A172 (cell line): ENCODE data around the gene ZSCAN5A. TPM values are rescaled to one million over a fixed set of nuclear protein-coding genes. Genes with fewer than 3 reads are reported as not detected.
A peak's percentile ranks its signal among the peaks of the same experiment; 100 is the strongest.
"Not testable (repeated sequence)": the region's sequence is repeated elsewhere in the genome, so short reads cannot be mapped to it uniquely, and the experiment has no call there.

Experiments used
- DNase-seq: peaks from one replicate; pipeline ENCODE4 v3.0.0-alpha.2; 2015; ENCODE audit warnings: low spot score
- total RNA-seq: library from RNA; depleted of rRNA; stranded (reverse); fragments of >200 nt; shearing (Covaris generic); gene quantifications from 2 replicates; pipeline ENCODE4 v1.2.3, GENCODE V29; 2014; rRNA removed

Gene ZSCAN5A, protein sequence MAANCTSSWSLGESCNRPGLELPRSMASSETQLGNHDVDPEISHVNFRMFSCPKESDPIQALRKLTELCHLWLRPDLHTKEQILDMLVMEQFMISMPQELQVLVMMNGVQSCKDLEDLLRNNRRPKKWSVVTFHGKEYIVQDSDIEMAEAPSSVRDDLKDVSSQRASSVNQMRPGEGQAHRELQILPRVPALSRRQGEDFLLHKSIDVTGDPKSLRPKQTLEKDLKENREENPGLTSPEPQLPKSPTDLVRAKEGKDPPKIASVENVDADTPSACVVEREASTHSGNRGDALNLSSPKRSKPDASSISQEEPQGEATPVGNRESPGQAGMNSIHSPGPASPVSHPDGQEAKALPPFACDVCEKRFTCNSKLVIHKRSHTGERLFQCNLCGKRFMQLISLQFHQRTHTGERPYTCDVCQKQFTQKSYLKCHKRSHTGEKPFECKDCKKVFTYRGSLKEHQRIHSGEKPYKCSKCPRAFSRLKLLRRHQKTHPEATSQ
- total RNA-seq, result 4.2 and 6.6 TPM in 2 replicates

DNA sequence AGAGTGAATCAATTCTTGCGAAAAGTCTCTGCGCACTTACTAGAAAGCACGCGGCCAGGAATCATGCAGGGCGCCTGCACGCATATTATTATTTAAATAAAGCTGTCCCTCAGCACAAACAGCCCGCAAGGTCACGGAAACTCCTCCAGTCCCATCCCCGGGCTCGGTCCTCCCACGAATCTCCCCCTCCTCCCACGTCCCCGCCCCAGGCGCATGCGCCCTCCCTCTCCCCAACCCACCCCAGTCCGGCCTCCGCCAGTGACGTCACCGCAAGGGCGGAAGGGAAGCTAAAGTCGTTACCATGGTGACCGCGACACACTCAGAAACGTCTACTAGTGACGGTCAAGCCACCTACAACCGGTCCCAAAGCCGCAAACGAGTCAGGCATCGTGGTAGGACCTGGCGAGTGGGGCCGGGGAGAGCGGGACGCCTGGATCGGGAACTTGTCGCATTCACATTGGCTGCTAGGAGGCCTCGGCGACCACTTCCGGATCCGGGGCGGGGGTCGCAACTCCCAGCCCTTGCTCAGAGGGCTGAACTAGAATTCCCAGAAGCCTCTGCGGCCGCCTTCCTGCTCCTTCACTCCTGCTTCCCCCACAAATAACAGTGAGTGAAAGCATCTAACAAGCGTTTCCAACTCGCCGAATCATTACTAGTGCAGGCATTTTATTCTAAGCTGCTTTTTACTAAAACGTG, at the start of gene ZSCAN5A:
Gene ZSCAN5A (minus strand): TSS at position 459 of the 696 bp plus-strand sequence. CDS start 89,793 bp downstream, outside the sequence.
- peak; percentile 96 for DNase-seq

DNA sequence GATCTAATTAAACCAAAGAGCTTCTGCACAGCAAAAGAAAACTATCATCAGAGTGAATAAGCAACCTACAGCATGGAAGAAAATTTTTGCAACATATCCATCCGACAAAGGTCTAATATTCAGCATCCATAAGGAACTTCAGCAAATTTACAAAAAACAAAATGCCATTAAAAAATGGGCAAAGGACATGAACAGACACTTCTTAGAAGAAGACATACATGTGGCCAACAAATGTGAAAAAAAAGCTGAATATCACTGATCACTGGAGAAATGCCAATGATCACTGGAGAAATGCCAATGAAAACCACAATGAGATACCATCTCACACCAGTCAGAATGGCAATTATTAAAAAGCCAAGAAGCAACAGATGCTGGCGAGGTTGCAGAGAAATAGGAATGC, 46.2 kb upstream of the ZSCAN5A start:
- DNase-seq, result no peak

DNA sequence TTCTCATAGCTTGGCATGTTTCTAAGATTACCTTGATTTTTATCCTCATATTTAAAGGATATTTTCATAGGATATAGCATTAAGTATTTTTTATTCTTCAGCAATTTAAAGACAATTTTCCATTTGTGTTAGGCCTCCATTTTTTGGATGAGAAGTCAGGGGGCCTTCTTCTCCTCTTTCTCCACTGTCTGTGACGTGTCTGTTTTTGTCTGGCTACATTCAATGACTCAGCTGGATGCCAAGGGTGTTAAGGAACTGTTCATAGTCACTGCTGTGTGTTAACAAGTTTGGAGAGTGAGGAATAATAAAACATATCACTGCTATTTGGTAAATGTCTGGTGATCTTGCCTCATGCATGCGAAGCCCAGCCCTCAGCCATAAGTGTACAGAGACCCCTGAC, 42.3 kb upstream of the ZSCAN5A start:
- DNase-seq, result no peak

DNA sequence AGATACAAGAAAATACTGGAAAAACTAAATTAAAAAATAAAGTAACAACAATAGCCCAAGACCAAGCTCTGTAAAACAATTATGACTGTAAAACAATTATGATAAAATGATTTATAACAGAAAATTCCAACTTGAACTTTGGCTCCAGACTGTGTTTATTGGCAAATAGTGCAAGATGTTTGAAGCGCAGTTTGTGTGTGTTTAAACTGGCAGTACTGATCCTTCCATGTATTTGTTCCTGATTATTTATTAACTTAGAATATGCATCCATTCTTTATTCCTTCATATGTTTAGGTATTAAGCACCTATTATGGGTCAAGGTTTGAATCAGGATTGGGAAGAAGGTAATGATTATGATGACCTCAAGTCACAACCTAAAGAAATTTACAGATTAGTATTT, 40.9 kb upstream of the ZSCAN5A start:
- no peak for DNase-seq

DNA sequence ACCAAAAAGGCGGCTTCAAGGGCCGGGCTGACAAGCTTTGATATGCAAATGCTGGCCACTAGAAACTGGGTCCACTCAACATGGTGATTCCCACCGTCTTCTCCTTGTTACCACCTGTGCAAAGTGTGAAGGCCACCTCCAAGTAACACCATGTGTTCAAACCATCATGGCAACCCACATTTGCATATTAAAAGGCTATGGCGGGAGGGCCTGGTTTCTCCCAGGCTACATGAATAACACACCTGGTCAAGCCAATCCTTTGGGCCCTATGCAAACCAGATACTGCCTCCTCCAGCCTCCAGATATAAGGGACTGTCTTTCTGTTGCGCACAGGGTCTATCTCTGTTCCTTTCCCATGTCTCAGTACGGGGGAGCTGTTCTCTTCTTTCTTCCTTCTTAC, 36.6 kb upstream of the ZSCAN5A start:
- DNase-seq, result no peak

DNA sequence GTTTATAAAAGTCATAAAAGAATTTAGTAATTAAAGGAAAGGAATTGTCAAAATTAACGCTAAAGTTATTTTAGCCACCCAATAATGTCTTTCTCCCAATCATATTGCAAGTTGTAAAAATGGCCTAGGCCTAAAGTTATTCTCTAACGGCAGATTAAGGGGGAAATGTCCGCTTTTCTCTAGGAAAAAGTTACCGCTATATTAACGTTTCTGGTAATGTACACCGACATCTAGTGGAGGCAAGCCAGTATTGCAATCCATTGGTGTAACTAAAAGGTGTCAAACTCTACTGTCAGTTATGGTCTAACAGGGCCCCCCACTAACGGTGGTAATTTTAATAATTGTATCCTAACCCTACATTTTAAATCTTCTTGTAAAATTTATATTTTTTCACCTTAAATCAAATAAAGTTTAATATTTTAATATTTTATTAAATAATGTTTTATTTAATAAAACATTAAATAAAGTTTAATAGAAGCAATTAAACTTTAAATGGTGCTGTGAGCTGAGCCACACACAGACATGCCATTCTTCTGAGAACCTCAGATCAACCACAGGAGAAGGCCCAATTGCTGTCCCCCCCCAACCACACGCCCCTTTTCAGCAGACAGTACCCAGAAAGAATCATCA, 35.9 kb upstream of the ZSCAN5A start:
- DNase-seq, result peak; percentile 65

DNA sequence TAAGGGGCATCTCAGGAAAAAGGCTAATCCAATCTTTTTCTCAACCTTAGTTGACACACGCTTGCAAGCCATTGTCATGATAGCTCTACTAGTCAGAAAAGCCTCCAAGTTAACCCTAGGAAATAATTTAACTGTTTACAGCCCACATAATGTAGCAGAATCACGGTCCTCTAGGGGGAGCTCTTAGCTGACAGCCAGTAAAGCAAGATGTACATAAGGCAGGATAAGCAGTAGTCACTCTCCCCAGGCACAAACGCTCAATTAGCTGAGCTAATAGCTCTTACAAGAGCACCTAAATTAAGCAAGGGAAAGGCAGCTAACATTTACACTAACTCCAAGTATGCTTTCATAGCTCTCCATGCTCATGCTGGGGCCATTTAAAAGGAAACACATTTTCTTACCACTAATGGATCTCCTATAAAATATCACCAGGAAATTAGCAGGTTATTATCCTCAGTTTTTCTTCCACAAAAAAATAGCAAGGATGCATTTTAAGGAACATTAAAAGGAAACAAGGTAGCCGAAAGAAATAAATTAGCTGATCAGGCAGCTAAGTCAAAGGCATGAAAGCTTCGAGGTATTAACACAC, 33.7 kb upstream of the ZSCAN5A start:
- DNase-seq, result peak; percentile 21

DNA sequence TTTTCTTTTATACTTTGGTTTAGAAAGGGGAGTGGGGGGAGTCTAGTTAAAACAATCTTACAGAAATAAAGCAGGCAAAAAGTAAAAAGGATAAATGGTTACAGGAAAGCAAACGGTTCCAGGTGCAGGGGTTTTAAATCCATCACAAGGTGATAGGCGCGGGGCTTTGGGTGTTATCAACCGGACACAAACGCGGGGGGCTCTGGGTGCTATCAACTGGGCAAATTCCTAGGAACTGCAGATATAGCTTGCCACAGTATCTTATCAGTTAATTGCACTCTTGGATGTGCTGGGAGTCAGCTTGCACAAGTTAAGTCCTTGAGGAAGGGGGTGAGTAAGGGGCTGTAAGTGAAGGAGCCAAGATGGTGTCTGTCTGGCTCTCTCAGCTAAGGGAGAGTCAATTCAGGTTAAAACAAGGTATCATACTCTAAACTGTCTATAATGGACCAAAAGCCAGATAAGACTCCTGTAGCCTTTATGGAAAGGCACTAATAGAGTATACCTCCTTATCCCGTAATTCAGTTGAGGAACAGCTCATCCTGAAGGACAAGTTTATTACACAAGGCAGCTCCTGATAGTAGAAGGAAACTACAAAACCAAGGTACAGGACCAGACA, 32.6 kb upstream of the ZSCAN5A start:
- DNase-seq, result no peak

DNA sequence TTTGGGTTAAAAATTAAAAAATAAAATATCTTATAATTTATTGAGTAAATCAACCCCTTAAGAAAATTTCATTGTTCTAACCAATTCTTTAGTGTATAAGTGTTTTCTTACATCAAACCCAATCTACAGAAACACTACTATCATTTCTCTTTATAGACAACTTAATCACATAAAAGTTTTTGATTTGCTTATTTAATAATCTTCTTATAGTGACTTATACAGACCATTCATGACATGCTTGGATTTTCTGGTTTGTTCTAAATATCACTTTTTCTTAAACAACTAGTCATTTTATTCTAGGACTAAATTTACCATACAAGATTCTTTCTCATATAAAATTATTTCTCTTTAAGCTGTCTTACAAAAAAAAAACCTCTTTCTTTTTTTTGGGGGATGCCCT, 27.3 kb upstream of the ZSCAN5A start:
- no peak for DNase-seq

DNA sequence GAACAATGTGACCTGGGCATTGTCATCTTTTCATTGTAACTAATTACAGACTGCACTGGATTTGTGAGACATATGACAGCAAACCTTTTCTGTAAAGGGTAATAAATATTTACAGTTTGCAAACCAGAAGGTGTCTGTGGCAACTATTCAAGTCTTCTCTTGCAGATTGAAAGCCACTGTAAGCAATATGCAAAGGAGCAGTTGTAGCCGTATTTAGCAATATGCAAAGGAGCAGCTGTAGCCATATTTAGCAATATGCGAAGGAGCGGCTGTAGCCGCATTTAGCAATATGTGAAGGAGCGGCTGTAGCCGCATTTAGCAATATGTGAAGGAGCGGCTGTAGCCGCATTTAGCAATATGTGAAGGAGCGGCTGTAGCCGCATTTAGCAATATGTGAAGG, 24.4 kb upstream of the ZSCAN5A start:
- DNase-seq, result not testable (repeated sequence)

DNA sequence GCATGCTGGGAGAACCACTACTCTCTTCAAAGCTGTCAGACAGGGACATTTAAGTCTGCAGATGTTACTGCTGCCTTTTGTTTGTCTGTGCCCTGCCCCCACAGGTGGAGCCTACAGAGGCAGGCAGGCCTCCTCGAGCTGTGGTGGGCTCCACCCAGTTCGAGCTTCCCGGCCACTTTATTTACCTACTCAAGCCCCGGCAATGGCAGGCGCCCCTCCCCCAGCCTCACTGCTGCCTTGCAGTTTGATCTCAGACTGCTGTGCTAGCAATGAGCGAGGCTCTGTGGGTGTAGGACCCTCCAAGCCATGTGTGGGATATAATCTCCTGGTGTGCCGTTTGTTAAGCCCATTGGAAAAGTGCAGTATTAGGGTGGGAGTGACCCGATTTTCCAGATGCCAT, 22.4 kb upstream of the ZSCAN5A start:
- DNase-seq, result not testable (repeated sequence)

DNA sequence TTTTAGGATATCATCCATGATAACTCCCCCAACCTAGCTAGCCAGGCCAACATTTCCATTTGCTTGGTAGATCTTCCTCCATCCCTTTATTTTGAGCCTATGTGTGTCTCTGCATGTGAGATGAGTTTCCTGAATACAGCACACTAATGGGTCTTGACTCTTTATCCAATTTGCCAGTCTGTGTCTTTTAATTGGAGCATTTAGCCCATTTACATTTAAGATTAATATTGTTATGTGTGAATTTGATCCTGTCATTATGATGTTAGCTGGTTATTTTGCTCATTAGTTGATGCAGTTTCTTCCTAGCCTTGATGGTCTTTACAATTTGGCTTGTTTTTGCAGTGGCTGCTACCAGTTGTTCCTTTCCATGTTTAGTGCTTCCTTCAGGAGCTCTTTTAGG, 20.7 kb upstream of the ZSCAN5A start:
- not testable (repeated sequence) for DNase-seq

DNA sequence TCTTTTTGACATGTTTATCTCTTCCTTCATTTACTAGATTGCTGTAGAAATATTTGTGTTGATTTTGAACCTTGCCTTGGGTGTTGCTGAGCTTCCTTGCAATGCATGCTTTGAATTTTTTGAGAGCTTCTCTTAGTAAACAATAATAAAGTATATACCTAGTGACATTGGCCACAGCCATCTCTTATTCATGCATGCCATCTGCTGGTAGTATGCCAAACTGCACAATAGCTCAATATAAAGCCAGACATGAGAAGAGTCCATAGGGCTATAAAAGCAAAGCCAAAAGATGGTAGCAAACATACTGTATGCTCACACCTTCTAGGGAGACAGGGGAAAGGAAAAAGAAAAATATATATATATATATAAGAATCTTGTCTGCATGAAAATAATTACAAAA, 18.9 kb upstream of the ZSCAN5A start:
- DNase-seq, result peak; percentile 69

DNA sequence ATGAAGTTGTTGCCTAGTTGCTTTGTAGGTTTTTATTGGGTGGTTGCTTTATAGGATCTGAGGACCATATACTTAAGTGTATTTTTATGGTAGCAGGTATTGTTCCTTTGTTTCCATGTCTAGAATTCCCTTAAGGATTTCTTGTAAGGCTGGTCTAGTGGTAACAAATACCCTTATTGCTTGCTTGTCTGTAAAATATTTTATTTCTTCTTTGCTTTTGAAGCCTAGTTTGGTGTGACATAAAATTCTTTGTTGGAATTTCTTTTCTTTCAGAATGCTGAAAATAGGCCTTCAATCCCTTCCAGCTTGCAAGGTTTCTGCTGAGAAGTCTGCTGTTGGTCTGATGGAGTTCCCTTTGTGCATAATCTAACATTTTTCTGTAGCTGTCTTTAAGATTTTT, 18.1 kb upstream of the ZSCAN5A start:
- DNase-seq, result no peak

DNA sequence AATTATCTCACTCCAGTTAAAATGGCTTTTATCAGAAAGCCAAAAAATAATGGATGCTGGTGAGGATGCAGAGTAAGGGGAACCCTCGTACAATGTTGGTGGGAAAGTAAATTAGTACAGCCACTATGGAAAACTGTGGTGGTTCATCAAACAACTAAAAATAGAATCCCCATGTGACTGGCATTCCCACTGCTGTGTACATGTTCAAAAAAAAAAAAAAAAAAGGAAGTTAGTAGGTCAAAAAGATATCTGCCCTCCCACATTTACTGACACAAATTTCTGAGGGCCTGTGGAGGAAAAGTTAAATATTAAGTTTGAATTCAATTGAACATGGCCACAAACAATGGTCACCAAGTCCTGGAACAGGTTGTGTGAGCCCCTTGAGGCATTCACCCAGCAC, 9.8 kb upstream of the ZSCAN5A start:
- DNase-seq, result no peak

DNA sequence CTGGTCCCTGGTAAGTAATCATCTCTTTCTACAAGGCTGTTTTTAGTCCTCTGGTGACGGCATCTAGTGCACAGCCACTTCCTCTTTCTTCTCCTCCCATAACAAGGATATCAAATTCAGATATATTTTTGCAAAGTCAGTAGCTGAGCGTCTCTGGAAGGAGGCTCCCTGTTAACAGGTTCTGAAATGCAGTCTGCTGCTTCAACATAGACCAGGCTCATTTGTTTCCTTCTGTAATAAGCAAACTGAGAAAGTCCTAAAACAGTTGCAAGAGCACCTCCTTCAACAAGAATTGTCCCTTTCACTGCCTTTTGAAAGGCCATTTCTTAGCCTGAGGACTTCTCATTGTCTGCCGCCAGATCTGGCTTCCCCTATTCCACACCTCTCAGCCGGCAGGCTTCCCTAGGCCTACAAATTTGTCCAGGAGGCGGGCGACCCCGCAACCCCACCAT, 7.4 kb upstream of the ZSCAN5A start:
- DNase-seq, result no peak

DNA sequence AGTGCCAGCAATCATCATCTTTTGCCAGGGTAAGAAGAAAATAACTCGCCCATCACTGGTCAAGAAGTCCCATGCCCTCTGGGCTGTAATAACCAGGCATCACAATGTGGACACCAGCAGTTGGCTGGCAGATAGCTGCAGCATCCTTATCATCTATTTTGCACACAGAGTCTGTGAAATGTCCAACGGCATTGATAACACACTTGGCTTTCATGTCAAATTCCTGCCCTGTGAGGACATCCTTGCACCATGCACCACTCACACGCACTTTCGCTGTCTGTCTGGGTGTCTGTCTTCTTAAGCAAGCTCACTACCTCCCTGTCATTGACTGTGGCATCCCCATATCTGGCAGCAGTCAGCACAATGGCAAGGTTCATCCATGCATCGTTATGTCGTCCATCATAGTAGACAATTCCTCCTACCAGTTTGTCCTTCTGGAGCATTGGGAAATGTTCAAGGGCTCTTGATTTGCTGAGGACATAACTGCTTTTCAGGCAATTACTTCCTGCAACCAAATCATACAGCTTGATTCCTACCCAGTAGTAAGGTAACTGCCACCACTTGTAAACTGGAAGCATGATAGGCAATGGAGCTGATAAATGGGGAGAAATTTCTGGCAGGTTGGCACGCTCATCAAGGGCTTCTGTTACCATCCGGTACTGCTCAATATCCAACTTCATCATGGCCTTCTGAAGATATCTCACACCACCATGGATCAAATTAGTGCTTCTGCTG, 6.8 kb upstream of the ZSCAN5A start:
- no peak for DNase-seq

DNA sequence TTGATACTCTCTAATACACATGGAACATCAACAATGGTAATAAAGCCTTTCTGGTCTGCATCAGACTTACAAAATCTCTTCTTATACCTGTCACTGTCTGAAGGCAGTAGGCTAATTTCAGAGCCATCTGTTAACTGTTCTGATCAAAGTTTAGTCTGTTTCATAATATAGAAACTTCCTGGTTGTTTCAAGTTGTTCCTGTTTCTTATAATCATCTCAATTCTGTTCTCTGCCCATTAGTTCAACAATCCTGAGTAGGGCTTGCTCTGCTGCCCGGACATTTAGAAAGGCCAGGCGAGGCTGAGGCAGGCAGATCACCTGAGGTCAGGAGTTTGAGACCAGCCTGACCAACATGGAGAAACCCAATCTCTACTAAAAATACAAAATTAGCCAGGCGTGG, 5.4 kb upstream of the ZSCAN5A start:
- DNase-seq, result no peak

DNA sequence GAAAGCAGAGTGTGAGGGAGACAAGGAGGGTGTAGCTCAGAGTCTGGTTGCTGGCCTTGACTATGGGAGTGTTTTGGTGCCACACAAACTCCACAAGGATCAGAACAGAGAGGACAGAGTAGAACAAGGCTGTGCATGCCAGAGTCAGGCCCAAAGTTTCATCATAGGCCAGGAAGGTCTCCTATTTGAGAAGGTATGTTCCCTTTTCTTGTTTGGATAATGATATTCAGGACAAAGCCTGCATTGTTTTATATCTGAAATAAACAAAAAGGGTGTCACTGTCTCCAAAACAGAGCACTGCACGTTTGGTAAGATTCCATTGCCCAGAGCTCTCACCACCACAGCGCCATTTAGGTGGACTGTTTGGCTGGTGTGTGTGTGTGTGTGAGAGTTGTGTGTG, 3.1 kb upstream of the ZSCAN5A start:
- no peak for DNase-seq

DNA sequence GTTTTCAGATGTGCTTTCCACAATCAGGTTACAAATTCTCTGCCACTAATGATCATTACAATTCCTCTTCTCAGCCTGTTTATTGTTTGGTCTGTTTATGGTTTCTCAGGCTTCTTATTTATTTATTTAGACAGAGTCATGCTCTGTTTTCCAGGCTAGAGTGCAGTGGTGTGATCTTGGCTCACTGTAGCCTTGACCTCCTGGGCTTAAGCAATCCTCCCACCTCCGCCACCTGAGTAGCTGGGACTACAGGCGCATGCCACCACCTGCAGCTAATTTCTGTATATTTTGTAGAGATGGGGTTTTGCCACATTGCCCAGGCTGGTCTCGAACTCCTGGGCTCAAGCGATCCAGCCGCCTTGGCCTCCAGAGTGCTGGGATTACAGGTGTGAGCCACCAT, 2.1 kb upstream of the ZSCAN5A start:
- no peak for DNase-seq
